Lower lobe of right lung (tissue), 2 donors: Measurements from ENCODE around the gene ISG20. TPM values are rescaled to one million over a fixed set of nuclear protein-coding genes. Genes with fewer than 3 reads are reported as not detected.

Source experiments
- ATAC-seq, 2 donors: fragments of 200-7000 bp; cut with Tn5 transposase; one replicate each; pipeline ENCODE4 v1.9.1; 2020 to 2022; ENCODE audit warnings: mild to moderate bottlenecking in 2 of 2, moderate library complexity in 2 of 2
- DNase-seq: peaks from one replicate; pipeline ENCODE4 v3.0.0-alpha.2; 2020
- H3K27ac ChIP-seq: fragments of 200-600 bp; one replicate; pipeline ENCODE4 v1.8.0; 2022
- H3K27me3 ChIP-seq: fragments of 200-600 bp; one replicate; pipeline ENCODE4 v1.8.0; 2022; ENCODE audit warnings: low read depth
- H3K36me3 ChIP-seq: fragments of 200-600 bp; one replicate; pipeline ENCODE4 v1.8.0; 2022; ENCODE audit warnings: mild to moderate bottlenecking
- H3K4me1 ChIP-seq: fragments of 200-600 bp; one replicate; pipeline ENCODE4 v1.8.0; 2022
- H3K4me3 ChIP-seq: fragments of 200-600 bp; one replicate; pipeline ENCODE4 v1.8.0; 2022; ENCODE audit warnings: mild to moderate bottlenecking
- H3K9me3 ChIP-seq: fragments of 200-600 bp; one replicate; pipeline ENCODE4 v1.8.0; 2022
- intact Hi-C: fragments of 100-400 bp; cut with DNase I; formaldehyde crosslinking; loops from one replicate; pipeline ENCODE4 v1.11.0; 2022
- total RNA-seq: library from RNA; stranded (reverse); fragmentation: NEBNext Ultra II Directional; extraction: Animal tissue kit (Norgen Biotek cat#: 25700); gene quantifications from one replicate; pipeline ENCODE4 v1.2.1, GENCODE V29; 2021
- TF ChIP-seq, protein P1 (sequence below): fragments of 200-600 bp; IDR thresholded peaks from one replicate; pipeline ENCODE4 v1.8.0; 2022; ENCODE audit warnings: antibody characterized with exemption, mild to moderate bottlenecking
- donor health status: DM: no; HTN: yes; CAD: no; lungs with severe emphysema.

Gene ISG20
- total RNA-seq, 1 donor from 2014 or later: 32.0 TPM

DNA sequence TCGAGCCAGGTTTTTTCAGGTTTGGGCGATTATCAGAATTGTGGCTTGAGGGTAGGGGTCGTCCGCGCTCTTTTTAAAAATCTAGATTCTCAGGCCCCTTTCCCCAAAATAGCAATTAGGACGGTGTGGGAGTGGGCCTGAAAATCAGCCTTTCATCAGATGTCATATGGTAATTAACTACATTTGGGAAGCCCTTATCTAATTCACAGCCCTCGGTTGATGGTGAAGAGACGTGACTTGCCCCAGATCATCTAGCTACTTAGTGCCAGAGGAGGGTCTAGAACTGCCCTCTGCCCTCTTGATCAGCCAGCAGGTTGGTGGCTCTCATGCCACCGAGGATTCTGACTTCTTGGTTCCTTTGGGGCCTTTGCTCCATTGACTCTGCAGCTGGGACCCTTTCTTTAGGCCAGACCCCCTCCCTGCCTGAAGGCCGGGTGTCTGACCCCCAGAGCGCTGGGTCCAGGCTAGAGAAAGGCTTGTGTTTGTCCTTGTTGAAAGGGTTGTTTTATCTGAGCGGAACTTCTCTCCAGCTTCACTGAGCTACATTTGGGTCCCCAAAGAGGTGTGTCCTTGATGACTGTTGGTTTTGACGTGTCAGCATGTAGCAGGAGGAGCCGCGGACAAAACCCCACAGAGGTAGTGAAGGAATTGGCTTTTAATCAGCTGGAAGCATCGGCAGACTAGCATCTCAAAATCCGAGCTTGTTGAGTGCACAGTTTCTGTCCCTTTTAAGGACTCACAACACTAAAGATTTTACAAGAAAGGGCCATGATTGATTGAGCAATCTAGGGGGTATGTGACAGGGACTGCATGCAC lies 16.8 kb upstream of the ISG20 start:
- no peaks in the 10 kb centered on the region for H3K9me3 ChIP-seq
- DNase-seq (no peak), ATAC-seq (peak in 1 of 2 donors; percentile 15)
- intact Hi-C loops: no loop called here
- peaks cover 11% of the 10 kb centered on the region for H3K36me3 ChIP-seq
- H3K27ac ChIP-seq: peak overlapping the region; percentile 92
- H3K4me3 ChIP-seq: peak overlapping the region; percentile 90
- TF ChIP-seq, protein P1, sequence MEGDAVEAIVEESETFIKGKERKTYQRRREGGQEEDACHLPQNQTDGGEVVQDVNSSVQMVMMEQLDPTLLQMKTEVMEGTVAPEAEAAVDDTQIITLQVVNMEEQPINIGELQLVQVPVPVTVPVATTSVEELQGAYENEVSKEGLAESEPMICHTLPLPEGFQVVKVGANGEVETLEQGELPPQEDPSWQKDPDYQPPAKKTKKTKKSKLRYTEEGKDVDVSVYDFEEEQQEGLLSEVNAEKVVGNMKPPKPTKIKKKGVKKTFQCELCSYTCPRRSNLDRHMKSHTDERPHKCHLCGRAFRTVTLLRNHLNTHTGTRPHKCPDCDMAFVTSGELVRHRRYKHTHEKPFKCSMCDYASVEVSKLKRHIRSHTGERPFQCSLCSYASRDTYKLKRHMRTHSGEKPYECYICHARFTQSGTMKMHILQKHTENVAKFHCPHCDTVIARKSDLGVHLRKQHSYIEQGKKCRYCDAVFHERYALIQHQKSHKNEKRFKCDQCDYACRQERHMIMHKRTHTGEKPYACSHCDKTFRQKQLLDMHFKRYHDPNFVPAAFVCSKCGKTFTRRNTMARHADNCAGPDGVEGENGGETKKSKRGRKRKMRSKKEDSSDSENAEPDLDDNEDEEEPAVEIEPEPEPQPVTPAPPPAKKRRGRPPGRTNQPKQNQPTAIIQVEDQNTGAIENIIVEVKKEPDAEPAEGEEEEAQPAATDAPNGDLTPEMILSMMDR: no peak
- peaks cover 50% of the 10 kb centered on the region for H3K4me1 ChIP-seq
- H3K27me3 ChIP-seq: no peaks in the 10 kb centered on the region

DNA sequence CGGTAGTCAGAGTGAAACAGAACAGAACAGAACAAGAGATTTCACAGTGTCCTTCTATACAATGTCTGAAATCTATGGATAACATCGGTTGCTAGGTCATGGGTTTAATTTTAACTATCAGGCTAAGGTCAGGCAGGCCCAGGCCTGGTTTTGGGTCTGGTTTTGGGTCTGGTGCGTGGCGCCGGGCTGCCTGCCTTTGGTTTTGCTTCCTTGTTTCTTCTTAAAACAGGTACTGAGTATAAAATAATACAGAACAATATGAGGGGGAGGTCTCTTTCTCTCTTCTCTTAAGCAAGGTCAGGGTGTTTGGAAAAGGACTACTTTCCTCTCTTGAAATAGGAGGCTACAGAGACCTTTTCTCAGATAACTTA lies 16.2 kb upstream of the ISG20 start:
- TF ChIP-seq, protein P1: no peak
- DNase-seq (no peak), ATAC-seq (no peak)
- peak overlapping the region; percentile 90 for H3K4me3 ChIP-seq
- peaks cover 17% of the 10 kb centered on the region for H3K36me3 ChIP-seq
- H3K27me3 ChIP-seq: no peaks in the 10 kb centered on the region
- no peaks in the 10 kb centered on the region for H3K9me3 ChIP-seq
- peak overlapping the region; percentile 92 for H3K27ac ChIP-seq
- intact Hi-C loops: no loop called here
- peaks cover 56% of the 10 kb centered on the region for H3K4me1 ChIP-seq

DNA sequence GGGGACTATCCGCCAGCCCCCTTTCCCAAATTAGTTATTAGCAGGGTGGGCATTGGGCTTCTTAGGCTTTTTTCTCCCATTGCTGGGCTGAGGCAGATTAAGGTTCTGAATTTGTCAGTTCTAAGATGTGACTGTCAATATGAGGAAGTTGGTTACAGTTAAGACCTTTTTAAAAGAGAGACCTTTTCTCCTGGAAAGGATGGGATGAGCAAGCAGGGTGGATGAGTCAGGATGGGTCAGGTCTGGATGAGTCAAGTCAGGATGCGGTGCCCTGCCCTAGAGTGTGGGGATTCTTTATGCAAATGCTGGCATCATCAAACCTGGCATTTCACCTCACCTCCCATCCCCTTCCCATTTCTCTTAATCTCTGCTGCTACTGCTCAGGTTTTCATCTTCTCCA lies 15.8 kb upstream of the ISG20 start:
- intact Hi-C loops: no loop called here
- ATAC-seq (no peak), DNase-seq (no peak)
- peak overlapping the region; percentile 90 for H3K4me3 ChIP-seq
- no peak overlapping the region for H3K27ac ChIP-seq
- peaks cover 22% of the 10 kb centered on the region for H3K36me3 ChIP-seq
- no peaks in the 10 kb centered on the region for H3K9me3 ChIP-seq
- peaks cover 60% of the 10 kb centered on the region for H3K4me1 ChIP-seq
- TF ChIP-seq, protein P1: no peak
- H3K27me3 ChIP-seq: no peaks in the 10 kb centered on the region

DNA sequence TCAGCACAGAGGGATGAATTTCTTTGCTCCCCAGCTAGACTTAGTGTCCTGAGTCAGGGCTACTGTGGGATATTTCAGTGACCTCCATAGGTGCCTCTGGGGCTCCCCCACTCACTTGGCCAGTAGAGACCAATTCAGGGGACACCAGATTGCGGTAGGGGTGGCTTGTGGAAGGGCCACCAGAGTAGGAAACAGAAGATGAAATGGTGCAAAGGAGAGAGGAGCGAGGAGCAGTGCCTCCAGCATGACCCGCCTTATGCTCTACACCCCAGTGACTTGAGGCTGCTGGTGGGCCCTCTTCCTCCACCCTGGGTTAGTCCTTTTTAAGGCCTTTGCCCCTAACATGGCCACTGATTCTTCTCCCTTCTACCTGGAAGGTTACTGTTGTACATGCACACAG lies 15.2 kb upstream of the ISG20 start:
- Histone ChIP-seq H3K36me3 (peaks cover 27% of the 10 kb centered on the region), H3K27me3 (no peaks in the 10 kb centered on the region), H3K9me3 (no peaks in the 10 kb centered on the region), H3K27ac (no peak overlapping the region), H3K4me3 (no peak overlapping the region), H3K4me1 (peaks cover 63% of the 10 kb centered on the region)
- TF ChIP-seq, protein P1: no peak
- intact Hi-C loops: no loop called here
- no peak for DNase-seq
- no peak for ATAC-seq

DNA sequence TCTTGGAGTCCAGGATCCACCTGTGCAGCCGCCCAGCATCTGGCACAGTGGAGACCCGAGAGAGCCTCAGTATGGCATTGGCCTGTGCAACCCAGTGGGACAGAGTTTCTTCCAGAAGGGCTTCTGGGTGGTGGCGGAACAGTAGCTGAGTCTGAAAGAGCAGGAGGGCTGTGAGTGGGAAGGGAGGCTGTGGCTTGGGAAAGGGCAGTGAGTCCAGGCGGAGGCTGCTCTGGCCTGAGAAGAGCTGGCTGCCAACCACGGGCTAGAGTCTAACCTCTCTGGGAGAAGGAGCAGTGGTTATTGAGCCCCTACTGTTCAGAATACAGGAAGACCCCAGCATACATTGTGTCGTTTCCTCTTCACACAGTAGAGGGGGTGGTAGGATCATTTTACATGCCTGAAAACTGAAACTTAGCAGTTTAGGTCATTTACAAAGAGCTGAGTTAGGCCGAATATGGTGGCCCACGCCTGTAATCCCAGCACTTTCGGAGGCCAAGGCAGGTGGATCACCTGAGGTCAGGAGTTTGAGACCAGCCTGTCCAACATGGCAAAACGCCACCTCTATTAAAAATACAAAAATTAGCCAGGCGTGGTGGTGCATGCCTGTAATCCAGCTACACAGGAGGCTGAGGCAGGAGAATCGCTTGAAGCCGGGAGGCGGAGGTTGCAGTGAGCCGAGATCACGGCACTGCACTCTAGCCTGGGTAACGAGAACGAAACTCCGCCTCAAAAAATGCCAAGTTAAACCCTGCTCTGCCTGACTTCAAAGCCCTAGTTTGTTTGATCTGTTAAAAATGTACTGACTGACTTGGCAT lies 14.5 kb upstream of the ISG20 start:
- H3K27ac ChIP-seq: peak overlapping the region; percentile 51
- peaks cover 65% of the 10 kb centered on the region for H3K4me1 ChIP-seq
- TF ChIP-seq, protein P1: peak; percentile 48
- peak overlapping the region; percentile 30 for H3K4me3 ChIP-seq
- peak; percentile 4 to 49 for ATAC-seq
- no peak for DNase-seq
- no peaks in the 10 kb centered on the region for H3K27me3 ChIP-seq
- intact Hi-C loops: no loop called here
- H3K36me3 ChIP-seq: peaks cover 35% of the 10 kb centered on the region
- H3K9me3 ChIP-seq: no peaks in the 10 kb centered on the region
